IMR-90 (cell line): Measurements from ENCODE around the gene JKAMP. TPM values are rescaled to one million over a fixed set of nuclear protein-coding genes. Genes with fewer than 3 reads are reported as not detected.

Experiments used
- ATAC-seq: fragments of 200-7000 bp; cut with Tn5 transposase; 2 replicates; pipeline ENCODE4 v1.9.1; 2020; ENCODE audit warnings: low read depth, mild to moderate bottlenecking, moderate library complexity
- BruUV-seq: library from RNA; stranded (reverse); fragments of 400-500 nt; replicated peaks from 2 replicates; lab custom pipeline; 2021; lab: Mats Ljungman, UMichigan
- CTCF ChIA-PET: fragments of 300-600 bp; formaldehyde crosslinking; extraction: SDS; loops from one replicate; lab custom pipeline; 2021; ENCODE audit warnings: antibody characterized with exemption; lab: Yijun Ruan, JAX
- POLR2A ChIA-PET: fragments of 300-600 bp; sonication (Branson Sonifier 250); formaldehyde crosslinking; loops from one replicate; lab custom pipeline; 2022; ENCODE audit warnings: antibody characterized with exemption; ENCODE audit not compliant: unreplicated experiment; lab: Charles Lee
- DNase-seq: peaks from one replicate; pipeline ENCODE4 v3.0.0; 2013
- H2AFZ ChIP-seq: replicated peaks from 2 replicates; pipeline ENCODE3; 2013; ENCODE audit warnings: low read length, mild to moderate bottlenecking; ENCODE audit not compliant: poor library complexity
- H2AK5ac ChIP-seq: 2 replicates; pipeline ENCODE4 v1.6.1; 2013; ENCODE audit warnings: low read depth, low read length, inconsistent platforms
- H2AK9ac ChIP-seq: replicated peaks from 2 replicates; pipeline ENCODE3; 2013; ENCODE audit warnings: mild to moderate bottlenecking, low read depth, low read length, moderate library complexity; ENCODE audit not compliant: poor library complexity
- H2BK120ac ChIP-seq: 2 replicates; pipeline ENCODE4 v1.6.1; 2013; ENCODE audit warnings: low read depth, low read length, inconsistent platforms
- H2BK15ac ChIP-seq: 3 replicates; pipeline ENCODE4 v1.6.1; 2013; ENCODE audit warnings: low read depth, low read length, inconsistent platforms
- H2BK20ac ChIP-seq: 2 replicates; pipeline ENCODE4 v1.6.1; 2013; ENCODE audit warnings: low read depth, mild to moderate bottlenecking, inconsistent platforms, low read length, moderate library complexity
- H2BK5ac ChIP-seq: 2 replicates; pipeline ENCODE4 v1.6.1; 2013; ENCODE audit warnings: mild to moderate bottlenecking, low read depth, low read length, inconsistent platforms; ENCODE audit not compliant: poor library complexity, severe bottlenecking
- H3K14ac ChIP-seq: replicated peaks from 2 replicates; pipeline ENCODE4 v1.6.1; 2013; ENCODE audit warnings: low read depth, low read length, inconsistent platforms
- H3K18ac ChIP-seq: 2 replicates; pipeline ENCODE4 v1.6.1; 2013; ENCODE audit warnings: low read depth, low read length, control low read depth
- H3K23ac ChIP-seq: 2 replicates; pipeline ENCODE4 v1.6.1; 2013; ENCODE audit warnings: low read depth, low read length, inconsistent platforms
- H3K27ac ChIP-seq: 2 replicates; pipeline ENCODE4 v1.5.1; 2013; ENCODE audit warnings: mild to moderate bottlenecking, control low read depth, low read length; ENCODE audit not compliant: insufficient read depth
- H3K27me3 ChIP-seq: 2 replicates; pipeline ENCODE4 v1.6.1; 2013; ENCODE audit warnings: low read length; ENCODE audit not compliant: control insufficient read depth, insufficient read depth
- H3K36me3 ChIP-seq: 2 replicates; pipeline ENCODE4 v1.6.1; 2013; ENCODE audit warnings: low read length, mixed read lengths; ENCODE audit not compliant: control insufficient read depth, insufficient read depth
- H3K4ac ChIP-seq: 2 replicates; pipeline ENCODE4 v1.6.1; 2013; ENCODE audit warnings: low read depth, low read length, inconsistent platforms
- H3K4me1 ChIP-seq: 2 replicates; pipeline ENCODE4 v1.6.1; 2013; ENCODE audit warnings: low read length, mixed read lengths; ENCODE audit not compliant: control insufficient read depth, insufficient read depth
- H3K4me2 ChIP-seq: 2 replicates; pipeline ENCODE4 v1.6.1; 2013; ENCODE audit warnings: low read depth, mild to moderate bottlenecking, control low read depth, low read length, moderate library complexity
- H3K4me3 ChIP-seq: 2 replicates; pipeline ENCODE4 v1.5.1; 2013; ENCODE audit warnings: low read depth, mild to moderate bottlenecking, control low read depth, low read length, moderate library complexity; ENCODE audit not compliant: insufficient read depth
- H3K56ac ChIP-seq: 2 replicates; pipeline ENCODE4 v1.6.1; 2013; ENCODE audit warnings: low read length, inconsistent platforms; ENCODE audit not compliant: insufficient read depth; ENCODE audit errors: extremely low read depth
- H3K79me1 ChIP-seq, 2 experiments: 2 replicates each; pipeline ENCODE4 v1.6.1; 2013; ENCODE audit warnings: low read length in 2 of 2, inconsistent platforms in 1 of 2, low read depth in 1 of 2
- H3K9ac ChIP-seq: 2 replicates; pipeline ENCODE4 v1.6.1; 2013; ENCODE audit warnings: low read depth, low read length, control low read depth
- H3K9me1 ChIP-seq: 2 replicates; pipeline ENCODE4 v1.6.1; 2013; ENCODE audit warnings: low read length, inconsistent platforms; ENCODE audit not compliant: insufficient read depth
- H3K9me3 ChIP-seq: 2 replicates; pipeline ENCODE4 v1.6.1; 2013; ENCODE audit warnings: low read length; ENCODE audit not compliant: control insufficient read depth, insufficient read depth
- H4K20me1 ChIP-seq: 2 replicates; pipeline ENCODE4 v1.6.1; 2013; ENCODE audit warnings: low read length, inconsistent platforms; ENCODE audit not compliant: insufficient read depth
- H4K5ac ChIP-seq: 2 replicates; pipeline ENCODE4 v1.6.1; 2013; ENCODE audit warnings: mild to moderate bottlenecking, low read depth, low read length, control low read depth
- H4K8ac ChIP-seq, 2 experiments: 2 replicates each; pipeline ENCODE4 v1.6.1; 2013; ENCODE audit warnings: low read depth in 2 of 2, low read length in 2 of 2, control low read depth in 1 of 2, inconsistent platforms in 1 of 2
- H4K91ac ChIP-seq: 2 replicates; pipeline ENCODE4 v1.6.1; 2013; ENCODE audit warnings: low read depth, low read length, inconsistent platforms; ENCODE audit not compliant: insufficient read depth
- MXI1 ChIP-seq: IDR thresholded peaks from 2 replicates; pipeline ENCODE4 v1.6.1; 2012; ENCODE audit warnings: low read depth, mild to moderate bottlenecking, low read length, moderate library complexity, borderline replicate concordance
- WGBS, 2 experiments: methylation state at CpG; one replicate each; pipeline versions ENCODE4 v1.1.5 to v1.1.7; 2013; ENCODE audit warnings: missing lambda C conversion rate in 2 of 2; ENCODE audit not compliant: insufficient read length in 1 of 2; ENCODE audit errors: extremely low coverage in 2 of 2; 5-methylcytosine and 5-hydroxymethylcytosine counted together
- dilution Hi-C: fragments of 300-500 bp; cut with HindIII; formaldehyde crosslinking; loops from one replicate; pipeline ENCODE4 v1.14.3; 2018; ENCODE audit warnings: low sequenced_read_pairs; ENCODE audit not compliant: unreplicated experiment
- in situ Hi-C: fragments of 300-500 bp; cut with MboI; formaldehyde crosslinking; loops from 3 replicates; pipeline ENCODE4 v1.14.3; 2019; ENCODE audit warnings: low sequenced_read_pairs, inconsistent platforms, mixed read lengths
- intact Hi-C: fragments of 100-400 bp; cut with micrococcal nuclease; formaldehyde crosslinking; loops from 2 replicates; pipeline ENCODE4 v1.10.0; 2022
- polyA plus RNA-seq, 3 experiments: library from polyadenylated mRNA; depleted of rRNA; stranded (reverse); fragments of >200 nt; gene quantifications; 2 replicates each; pipeline ENCODE4 v1.2.3, GENCODE V29; 2012; ENCODE audit warnings: low replicate concordance in 1 of 3
- total RNA-seq: library from RNA; depleted of rRNA; stranded (reverse); fragments of >200 nt; gene quantifications from 2 replicates; pipeline ENCODE4 v1.2.3, GENCODE V29; 2012

JKAMP gene
- total and polyA plus RNA-seq, 2 of the 4 experiments (the other 2 are of a cell fraction): 62.2 to 101 TPM

DNA sequence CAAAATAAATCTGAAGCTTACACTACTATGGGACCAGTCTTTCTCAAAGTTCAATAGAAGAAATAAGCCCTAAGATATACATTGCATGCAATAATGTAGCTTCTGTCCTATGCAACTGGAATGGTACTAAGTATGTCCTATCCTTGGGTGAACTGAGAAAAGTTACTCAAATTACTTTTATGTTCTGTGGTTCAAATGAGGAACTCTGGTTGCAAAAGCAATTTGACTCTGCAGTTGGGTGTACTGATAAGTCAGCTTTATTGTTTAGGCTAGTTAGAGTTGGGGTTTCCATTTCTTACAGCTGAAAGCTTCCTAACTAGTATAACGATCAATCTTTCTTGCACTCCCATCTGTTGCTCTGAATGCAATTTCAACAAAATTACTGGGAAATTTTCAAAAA lies 48.3 kb upstream of the JKAMP start:
- dilution Hi-C loops: no loop called here
- Histone ChIP-seq H2BK15ac (no peak overlapping the region), H4K5ac (no peak overlapping the region), H2AK9ac (no peak overlapping the region), H3K18ac (no peak overlapping the region), H2AFZ (no peak overlapping the region), H3K56ac (no peak overlapping the region), H3K36me3 (0 out of 2 replicates have a peak, but pooled peaks cover 2% of the 10 kb centered on the region), H2BK5ac (no peak overlapping the region), H2BK20ac (no peak overlapping the region), H4K91ac (no peak overlapping the region), H2AK5ac (no peak overlapping the region), H3K4me1 (peaks cover 10% of the 10 kb centered on the region), H3K9ac (no peak overlapping the region), H3K4me2 (no peak overlapping the region), H3K27ac (no peak overlapping the region), H4K8ac (no peak overlapping the region), H3K9me1 (peaks cover 6% of the 10 kb centered on the region), H3K27me3 (no peaks in the 10 kb centered on the region), H2BK120ac (no peak overlapping the region), H3K23ac (no peak overlapping the region), H3K9me3 (no peaks in the 10 kb centered on the region), H3K79me1 (peaks cover 0 to 4% of the 10 kb centered on the region in 2 experiments; a peak in 1 of 4 replicates), H3K4ac (no peak overlapping the region), H4K20me1 (no peaks in the 10 kb centered on the region; the same call in 1 of the 2 replicates), H3K14ac (no peak overlapping the region), H3K4me3 (no peak overlapping the region)
- no TSS peak for BruUV-seq
- no CpG with 5 or more reads among the region's 1 CpG for WGBS, 2 experiments
- intact Hi-C loops: loop anchor here (5.0 to 10.0 kb wide), 2 partner anchors 184 to 941 kb away; no protein-coding TSS in a partner anchor
- no peak for ATAC-seq
- TF ChIP-seq MXI1: no peak
- ChIA-PET CTCF (no interaction called here), POLR2A (no interaction called here)
- in situ Hi-C loops: no loop called here
- no peak for DNase-seq
